Measurements from ENCODE around the gene GPR39.

GPR39 gene

DNA sequence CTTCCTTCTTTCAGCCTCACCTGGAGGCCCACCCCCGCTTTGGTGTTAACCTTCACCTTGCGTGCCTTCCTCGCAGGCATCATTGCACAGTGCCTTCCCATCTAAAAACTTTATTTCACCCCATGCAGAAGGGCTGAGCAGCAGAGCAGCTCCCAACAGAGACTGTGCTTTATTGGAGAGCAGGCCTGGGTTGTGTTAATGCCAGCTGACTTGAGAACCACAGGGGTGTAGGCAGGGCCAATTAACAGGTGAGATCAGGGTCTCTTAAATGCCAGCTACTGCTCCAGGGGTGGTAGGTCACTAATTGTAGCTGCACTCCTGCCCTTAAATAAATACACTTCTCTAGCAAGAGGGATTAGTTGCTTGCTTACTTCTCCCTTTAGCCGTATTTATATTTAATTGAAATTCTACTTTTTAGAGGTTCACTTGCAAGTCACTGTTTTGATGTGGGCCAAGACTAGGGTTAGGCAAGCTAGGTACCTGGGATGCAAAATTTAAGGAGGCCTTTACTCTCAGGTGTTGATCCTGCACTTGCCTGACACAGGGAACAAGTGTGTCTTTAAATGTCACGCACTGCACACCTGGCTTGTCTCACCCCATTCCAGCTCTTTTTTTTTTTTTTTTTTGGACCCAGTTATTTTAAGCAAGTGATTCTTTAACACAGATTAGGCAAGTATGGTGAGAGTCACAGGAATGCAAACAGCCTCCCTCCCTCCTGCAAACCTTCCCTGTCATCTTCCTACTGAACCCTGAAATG, 198.9 kb downstream of the GPR39 start:
- in situ Hi-C loops (cut with HindIII; ENCODE audit: low pct_ligation_motif_present, low sequenced_read_pairs), result no loop called here
- no peak overlapping the region for H3K27ac ChIP-seq
- no peaks in the 10 kb centered on the region for H3K36me3 ChIP-seq (replicated peaks)
- no peaks in the 10 kb centered on the region for H3K27me3 ChIP-seq (replicated peaks)
- DNase-seq, result no peak
- TF ChIP-seq, protein P1, sequence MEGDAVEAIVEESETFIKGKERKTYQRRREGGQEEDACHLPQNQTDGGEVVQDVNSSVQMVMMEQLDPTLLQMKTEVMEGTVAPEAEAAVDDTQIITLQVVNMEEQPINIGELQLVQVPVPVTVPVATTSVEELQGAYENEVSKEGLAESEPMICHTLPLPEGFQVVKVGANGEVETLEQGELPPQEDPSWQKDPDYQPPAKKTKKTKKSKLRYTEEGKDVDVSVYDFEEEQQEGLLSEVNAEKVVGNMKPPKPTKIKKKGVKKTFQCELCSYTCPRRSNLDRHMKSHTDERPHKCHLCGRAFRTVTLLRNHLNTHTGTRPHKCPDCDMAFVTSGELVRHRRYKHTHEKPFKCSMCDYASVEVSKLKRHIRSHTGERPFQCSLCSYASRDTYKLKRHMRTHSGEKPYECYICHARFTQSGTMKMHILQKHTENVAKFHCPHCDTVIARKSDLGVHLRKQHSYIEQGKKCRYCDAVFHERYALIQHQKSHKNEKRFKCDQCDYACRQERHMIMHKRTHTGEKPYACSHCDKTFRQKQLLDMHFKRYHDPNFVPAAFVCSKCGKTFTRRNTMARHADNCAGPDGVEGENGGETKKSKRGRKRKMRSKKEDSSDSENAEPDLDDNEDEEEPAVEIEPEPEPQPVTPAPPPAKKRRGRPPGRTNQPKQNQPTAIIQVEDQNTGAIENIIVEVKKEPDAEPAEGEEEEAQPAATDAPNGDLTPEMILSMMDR (IDR thresholded peaks at IDR 0.05; ENCODE audit: low read depth, low read length, missing control alignments), result no peak
- no peak overlapping the region for H3K4me3 ChIP-seq (ENCODE audit: low read depth, low read length)

GRCh38 chr2:132617989-132618388, 201.4 kb downstream of the GPR39 start:
- Histone ChIP-seq H3K27ac (no peak overlapping the region), H3K4me3 (ENCODE audit: low read depth, low read length) (no peak overlapping the region), H3K36me3 (replicated peaks) (no peaks in the 10 kb centered on the region), H3K27me3 (replicated peaks) (no peaks in the 10 kb centered on the region)
- no peak for DNase-seq
- in situ Hi-C loops (cut with HindIII; ENCODE audit: low pct_ligation_motif_present, low sequenced_read_pairs), result no loop called here
- TF ChIP-seq, protein P1 (IDR thresholded peaks at IDR 0.05; ENCODE audit: low read depth, low read length, missing control alignments), result no peak

GRCh38 chr2:132618734-132619133, 202.1 kb downstream of the GPR39 start:
- in situ Hi-C loops (cut with HindIII; ENCODE audit: low pct_ligation_motif_present, low sequenced_read_pairs), result no loop called here

GRCh38 chr2:132620115-132620514, 203.5 kb downstream of the GPR39 start:
- no peak for DNase-seq
- Histone ChIP-seq H3K36me3 (replicated peaks) (no peaks in the 10 kb centered on the region), H3K27me3 (replicated peaks) (no peaks in the 10 kb centered on the region), H3K4me3 (ENCODE audit: low read depth, low read length) (no peak overlapping the region), H3K27ac (no peak overlapping the region)
- TF ChIP-seq, protein P1 (IDR thresholded peaks at IDR 0.05; ENCODE audit: low read depth, low read length, missing control alignments), result no peak
- in situ Hi-C loops (cut with HindIII; ENCODE audit: low pct_ligation_motif_present, low sequenced_read_pairs), result no loop called here

More at GRCh38 chr2:132618734-132619133, 202.1 kb downstream of the GPR39 start:
- Histone ChIP-seq H3K4me3 (ENCODE audit: low read depth, low read length) (no peak overlapping the region), H3K27me3 (replicated peaks) (no peaks in the 10 kb centered on the region), H3K36me3 (replicated peaks) (no peaks in the 10 kb centered on the region), H3K27ac (no peak overlapping the region)
- DNase-seq, result no peak
- TF ChIP-seq, protein P1 (IDR thresholded peaks at IDR 0.05; ENCODE audit: low read depth, low read length, missing control alignments), result no peak

DNA sequence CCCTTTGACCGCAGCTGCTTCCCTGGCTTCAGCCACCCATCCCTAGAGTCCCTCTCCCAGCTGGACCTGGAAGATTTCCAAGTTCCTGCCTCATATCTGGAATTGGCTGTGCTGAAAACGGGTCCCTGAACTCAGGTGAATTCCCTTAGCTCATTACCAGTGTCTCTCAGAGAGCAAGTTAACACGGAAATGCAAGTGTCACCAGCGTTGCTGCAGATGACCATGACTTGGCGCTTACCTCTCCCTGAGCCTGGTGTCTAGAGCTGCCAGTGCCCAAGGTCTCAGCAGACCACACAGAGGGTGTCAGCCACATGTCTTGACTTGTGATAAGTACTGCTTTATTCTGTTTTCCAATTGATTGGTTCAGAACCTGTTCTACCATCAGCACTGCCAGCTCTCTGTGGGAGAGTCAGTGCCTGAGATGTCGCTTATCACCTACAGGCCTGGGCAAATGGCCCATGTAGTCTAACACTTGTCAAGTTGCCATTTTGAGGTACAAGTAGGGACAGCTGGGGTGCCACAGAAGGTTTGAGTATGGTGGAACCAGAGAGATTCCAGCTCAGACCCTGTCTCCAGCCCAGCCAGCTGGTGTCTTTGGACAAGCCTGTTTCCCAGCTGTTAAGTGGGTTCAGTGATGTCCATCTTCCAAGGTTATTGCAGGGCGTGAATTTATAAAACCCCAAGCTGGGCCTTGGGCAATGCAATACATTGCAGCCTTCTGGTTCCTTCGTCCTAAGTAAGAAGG, 204.7 kb downstream of the GPR39 start:
- in situ Hi-C loops (cut with HindIII; ENCODE audit: low pct_ligation_motif_present, low sequenced_read_pairs), result no loop called here

More for the DNA sequence above, 204.7 kb downstream of the GPR39 start:
- Histone ChIP-seq H3K36me3 (replicated peaks) (no peaks in the 10 kb centered on the region), H3K27ac (no peak overlapping the region), H3K4me3 (ENCODE audit: low read depth, low read length) (no peak overlapping the region), H3K27me3 (replicated peaks) (no peaks in the 10 kb centered on the region)
- DNase-seq, result no peak
- TF ChIP-seq, protein P1 (IDR thresholded peaks at IDR 0.05; ENCODE audit: low read depth, low read length, missing control alignments), result no peak

All from brain microvascular endothelial cell (primary cell).